Measurements from ENCODE around the gene PBX1.

Gene PBX1

DNA sequence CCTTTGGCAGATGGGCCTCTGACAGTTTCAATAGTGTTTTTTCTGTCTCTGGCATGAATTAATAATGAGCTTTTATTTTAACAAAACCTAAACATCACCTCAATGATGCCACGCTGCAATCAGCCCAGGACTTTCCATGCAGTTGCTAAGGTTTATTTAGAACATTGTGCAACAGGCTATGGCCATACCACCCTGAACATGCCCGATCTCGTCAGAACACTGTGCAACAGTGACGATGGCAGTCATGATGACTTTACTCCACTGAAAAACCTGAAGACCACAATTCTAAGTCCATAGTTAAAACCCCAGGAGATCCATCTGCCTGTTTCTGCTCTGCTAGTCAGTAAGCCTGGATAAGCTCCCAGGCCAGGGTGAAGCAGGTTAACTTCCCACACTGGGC lies 310.0 kb downstream of the PBX1 start:
- no peak for DNase-seq (ENCODE audit: low read depth in 2 of 2)

DNA sequence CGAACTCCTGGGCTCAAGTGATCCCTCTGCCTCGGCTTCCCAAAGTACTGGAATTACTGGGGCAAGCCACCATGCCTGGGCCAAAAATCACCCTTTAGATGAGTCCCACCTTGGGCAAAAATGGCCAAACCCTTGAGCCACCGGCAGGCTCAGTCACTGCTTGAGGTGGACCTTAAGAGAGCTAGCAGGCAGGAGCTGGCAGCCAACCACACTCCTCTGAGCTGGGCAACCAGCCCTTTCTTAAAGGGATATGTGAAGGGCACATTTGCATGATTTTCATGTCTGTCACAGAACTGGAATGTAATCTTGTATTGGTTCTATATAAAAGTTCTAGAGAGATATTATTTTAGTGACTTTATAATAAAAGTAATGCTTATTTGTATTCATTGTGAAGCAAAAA lies 316.5 kb downstream of the PBX1 start:
- no peak for DNase-seq (ENCODE audit: low read depth in 2 of 2)

DNA sequence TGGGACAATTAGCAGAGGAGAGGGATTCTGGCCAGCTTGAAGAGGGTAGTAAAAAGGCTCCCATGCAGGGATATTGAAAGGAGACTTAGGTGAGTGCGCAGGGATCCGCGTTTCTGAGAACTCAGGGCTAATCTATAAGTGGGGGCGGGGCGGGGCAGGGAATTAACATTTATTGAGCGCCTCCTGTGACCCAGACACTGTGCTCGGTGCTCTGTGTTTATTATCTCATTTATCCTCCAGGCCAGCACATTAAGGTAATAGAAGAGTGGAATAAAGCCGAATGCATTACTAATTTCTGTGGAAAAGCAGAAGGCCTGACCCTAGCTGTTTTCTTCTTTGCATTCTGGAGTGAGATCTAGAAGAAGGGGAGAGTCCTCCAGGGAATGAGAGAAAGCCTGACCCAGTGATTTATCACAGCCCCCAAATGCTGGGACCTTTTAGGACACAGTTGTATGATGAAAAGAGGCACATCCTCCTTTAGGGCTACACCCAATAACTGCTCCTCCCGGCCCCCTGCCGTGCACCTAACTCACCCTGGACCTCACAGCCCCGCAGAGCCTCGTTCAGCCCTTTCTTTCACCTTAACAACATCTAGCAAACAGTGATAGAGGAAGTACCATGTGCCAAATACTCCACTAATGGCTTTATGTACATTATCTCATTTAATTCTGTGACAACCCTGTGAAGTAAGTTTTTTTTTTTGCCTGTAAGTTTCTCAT lies 317.6 kb downstream of the PBX1 start:
- DNase-seq (ENCODE audit: low read depth in 2 of 2), result no peak

DNA sequence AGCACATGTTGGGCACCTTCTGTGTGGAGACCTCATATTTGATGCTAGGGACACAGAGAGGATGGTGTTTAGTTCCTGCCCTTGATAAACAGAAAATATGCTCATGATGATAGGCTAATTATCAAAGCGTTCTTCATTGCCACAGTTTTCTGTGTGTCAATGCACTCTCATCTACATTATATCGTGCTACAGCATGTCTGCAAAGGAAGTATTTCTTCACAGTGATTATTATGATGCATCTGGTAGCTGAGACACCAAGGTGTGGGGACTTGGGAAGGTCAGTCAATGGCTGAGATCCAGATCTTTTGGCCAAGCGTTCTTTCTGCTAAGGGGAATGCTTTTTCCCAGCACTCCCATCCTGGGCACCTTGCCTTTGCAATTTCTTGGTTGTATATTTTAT lies 321.2 kb downstream of the PBX1 start:
- DNase-seq (ENCODE audit: low read depth in 2 of 2), result no peak

DNA sequence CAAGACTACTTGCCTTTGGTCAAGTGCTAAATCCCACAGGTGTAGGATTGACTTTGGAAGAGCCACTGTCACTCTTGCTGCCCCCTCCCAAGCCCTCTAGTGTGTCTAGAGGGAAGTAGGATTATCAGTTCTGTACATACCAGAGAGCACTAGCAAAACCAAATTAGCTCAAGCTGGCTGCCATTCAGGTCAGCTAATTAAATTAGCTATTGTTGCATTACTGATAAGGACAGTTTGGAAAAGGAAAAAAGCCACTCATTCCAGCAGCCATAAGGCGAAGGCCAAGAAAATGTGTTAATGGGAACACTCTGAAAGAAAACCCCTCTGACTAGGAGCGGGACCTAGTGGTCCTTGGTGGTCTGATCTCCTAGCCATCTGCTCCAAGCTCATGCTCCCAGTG lies 321.7 kb downstream of the PBX1 start:
- DNase-seq (ENCODE audit: low read depth in 2 of 2), result no peak

DNA sequence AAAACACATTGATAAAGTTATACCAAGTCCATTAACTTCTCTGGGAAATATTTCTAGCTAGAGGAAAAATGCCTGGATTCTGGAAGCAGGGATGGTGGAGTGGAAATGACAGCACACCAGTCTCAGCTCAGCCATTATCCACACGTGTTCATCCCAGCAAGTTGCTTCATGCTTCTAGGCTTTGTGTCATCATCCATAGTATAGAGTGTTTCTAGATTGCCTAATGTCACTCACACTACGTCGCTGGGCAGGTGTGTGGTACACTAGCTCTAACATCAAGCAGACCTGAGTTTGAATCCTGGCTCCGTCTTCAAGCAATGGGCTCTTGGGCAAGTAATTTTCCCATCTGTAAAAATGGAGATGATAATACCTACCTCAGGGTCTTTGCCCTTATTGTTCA lies 326.3 kb downstream of the PBX1 start:
- DNase-seq (ENCODE audit: low read depth in 2 of 2), result no peak

DNA sequence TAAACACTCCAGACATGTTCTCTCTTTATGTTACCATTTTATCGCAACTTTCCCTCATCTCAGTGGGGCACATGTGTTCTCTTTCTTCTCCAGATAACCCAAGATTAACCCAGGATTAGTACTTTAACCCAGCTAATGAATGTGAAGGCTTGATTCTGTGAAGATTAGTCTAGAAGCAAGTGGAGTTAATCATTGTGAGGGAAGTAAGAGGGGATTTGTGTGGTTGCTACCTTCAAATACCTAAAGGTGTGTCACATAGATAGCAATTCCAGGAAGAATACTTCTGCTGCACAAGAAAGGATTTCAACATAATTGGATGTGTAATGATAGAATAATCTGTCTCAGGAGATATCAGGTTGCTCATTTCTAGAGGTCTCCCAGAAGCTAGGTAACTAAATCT lies 327.1 kb downstream of the PBX1 start:
- no peak for DNase-seq (ENCODE audit: low read depth in 2 of 2)

DNA sequence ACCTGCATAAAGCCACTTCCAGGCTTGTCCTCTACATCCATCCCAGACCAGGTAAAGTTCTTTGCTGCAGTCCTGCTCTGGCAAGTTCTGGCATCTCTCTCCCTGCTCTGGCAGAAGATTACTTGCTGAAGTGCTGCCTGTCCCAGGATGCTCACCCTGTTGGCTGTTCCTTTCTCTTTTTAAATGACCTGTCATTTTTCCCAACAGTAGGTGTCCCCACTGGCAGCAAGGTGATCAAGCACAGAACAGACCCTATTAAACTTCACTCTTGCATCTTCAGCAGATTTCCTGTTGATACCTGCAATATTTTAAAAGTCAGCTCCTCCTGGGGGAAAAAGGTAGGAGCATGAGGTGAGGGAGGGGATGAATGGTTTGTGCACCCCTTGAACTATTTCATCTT lies 332.6 kb downstream of the PBX1 start:
- DNase-seq (ENCODE audit: low read depth in 2 of 2), result no peak

DNA sequence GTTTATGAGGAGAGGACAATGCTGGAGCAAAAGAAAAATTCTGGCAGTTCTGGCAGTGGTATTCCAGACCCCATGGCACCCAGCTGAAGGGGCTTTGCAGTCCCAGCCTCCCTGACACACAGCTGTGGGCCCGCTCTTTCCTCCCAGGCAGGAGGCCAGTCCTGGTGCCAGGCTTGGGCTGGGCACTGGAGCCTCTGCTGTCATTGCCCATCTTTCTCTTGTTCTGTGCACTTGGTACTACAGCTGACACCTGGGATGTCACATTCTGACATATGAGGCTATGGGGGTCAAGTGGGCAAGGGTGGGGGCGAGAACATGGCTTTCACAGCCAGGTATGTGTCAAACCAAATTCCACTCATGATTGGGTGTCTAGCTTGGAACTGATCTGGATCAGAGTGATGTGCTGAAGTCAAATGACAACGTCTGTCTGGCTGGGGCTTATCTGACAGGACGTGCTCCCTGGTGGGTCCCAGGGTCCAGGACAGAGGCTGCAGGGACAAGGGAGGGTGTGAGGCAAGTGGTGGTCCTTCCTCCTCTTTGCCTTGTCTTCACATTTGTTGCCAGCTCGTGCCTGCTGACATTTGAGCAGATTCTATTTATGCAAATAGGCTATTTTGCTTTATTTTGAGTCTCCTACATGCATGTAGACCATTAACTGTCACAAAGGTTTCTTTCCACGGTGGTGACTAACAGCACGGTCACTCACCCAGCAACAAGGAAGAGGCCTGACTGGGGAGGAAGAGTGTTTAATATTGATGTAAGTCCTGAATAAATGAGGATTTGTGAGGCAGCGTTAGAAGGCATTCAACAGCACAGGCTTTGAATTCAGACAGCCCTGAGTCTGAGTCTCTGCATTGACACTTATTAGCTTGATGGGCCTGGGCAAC lies 336.3 kb downstream of the PBX1 start:
- no peak for DNase-seq (ENCODE audit: low read depth in 2 of 2)

DNA sequence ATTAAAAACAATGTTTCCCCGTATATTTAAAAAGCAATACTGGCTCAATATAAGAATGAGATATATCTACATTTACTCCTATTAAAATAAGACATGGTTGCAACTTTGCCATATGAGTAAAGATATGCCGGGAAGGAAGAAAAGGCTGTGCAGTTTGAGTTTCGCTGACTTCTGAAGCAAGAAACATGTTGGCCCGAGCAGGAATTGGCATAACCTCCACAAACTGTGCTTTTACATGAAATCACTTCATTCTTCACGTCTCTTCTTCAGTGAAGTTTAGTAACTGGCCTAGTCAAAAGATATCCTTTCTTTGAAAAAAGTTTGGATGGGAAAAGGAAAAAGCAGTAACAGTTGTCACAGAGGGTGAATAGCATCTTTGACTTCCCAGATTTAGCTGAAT lies 342.0 kb downstream of the PBX1 start:
- no peak for DNase-seq (ENCODE audit: low read depth in 2 of 2)
